GM12801 (cell line): ENCODE results near the gene HRH2.

Experiments used
- TF ChIP-seq, protein P1 (sequence below): IDR thresholded peaks from one replicate; pipeline ENCODE4 v1.5.1; 2011; ENCODE audit warnings: control low read depth; ENCODE audit not compliant: insufficient read length; ENCODE audit errors: extremely low read depth

HRH2 gene

GRCh38 chr5:175659546-175660253 lies 1.8 kb downstream of the HRH2 start:
- TF ChIP-seq, protein P1, sequence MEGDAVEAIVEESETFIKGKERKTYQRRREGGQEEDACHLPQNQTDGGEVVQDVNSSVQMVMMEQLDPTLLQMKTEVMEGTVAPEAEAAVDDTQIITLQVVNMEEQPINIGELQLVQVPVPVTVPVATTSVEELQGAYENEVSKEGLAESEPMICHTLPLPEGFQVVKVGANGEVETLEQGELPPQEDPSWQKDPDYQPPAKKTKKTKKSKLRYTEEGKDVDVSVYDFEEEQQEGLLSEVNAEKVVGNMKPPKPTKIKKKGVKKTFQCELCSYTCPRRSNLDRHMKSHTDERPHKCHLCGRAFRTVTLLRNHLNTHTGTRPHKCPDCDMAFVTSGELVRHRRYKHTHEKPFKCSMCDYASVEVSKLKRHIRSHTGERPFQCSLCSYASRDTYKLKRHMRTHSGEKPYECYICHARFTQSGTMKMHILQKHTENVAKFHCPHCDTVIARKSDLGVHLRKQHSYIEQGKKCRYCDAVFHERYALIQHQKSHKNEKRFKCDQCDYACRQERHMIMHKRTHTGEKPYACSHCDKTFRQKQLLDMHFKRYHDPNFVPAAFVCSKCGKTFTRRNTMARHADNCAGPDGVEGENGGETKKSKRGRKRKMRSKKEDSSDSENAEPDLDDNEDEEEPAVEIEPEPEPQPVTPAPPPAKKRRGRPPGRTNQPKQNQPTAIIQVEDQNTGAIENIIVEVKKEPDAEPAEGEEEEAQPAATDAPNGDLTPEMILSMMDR = no peak

- TF ChIP-seq, protein P1 = no peak
Measured at GRCh38 chr5:175663186-175664184, 5.6 kb downstream of the HRH2 start.

GRCh38 chr5:175664723-175665122 lies 6.9 kb downstream of the HRH2 start:
- TF ChIP-seq, protein P1 = no peak

DNA sequence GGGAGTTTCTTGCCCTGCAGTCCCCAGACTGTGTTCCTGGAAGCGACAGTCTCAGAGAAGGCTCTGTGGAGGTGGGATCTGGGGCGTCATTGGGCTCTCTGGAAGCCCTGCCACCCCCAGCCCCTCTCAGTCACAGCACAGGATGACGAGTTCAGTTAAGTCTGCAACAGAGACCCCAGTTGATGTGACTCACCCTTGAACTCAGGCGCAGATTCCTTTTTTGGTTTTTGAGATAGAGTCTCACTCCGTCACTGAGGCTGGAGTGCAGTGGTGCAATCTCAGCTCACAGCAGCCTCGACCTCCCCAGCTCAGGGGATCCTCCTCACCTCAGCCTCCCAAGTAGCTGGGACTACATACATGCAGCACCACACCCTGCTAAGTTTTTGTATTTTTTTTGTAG lies 8.3 kb downstream of the HRH2 start:
- TF ChIP-seq, protein P1 = no peak

GRCh38 chr5:175668006-175668405 lies 10.1 kb downstream of the HRH2 start:
- TF ChIP-seq, protein P1 = no peak

DNA sequence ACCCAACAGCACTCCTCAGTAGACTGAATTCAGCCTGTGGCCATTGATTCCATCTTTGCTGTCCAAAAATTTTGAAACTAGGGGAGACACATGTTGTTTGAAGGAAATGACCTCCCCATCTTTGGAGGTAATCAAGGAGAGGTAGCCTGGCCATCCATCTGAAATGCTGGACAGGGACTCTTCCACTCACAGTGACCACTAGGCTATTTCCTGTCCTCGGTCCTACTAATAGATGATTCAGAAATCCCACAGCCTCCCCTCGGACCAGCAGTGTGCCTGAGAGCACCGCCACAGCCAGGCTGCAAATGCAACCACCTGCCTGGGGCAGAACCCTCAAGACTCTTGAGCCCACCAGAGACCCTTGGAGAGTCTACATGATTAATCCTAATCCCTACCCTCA lies 12.5 kb downstream of the HRH2 start:
- TF ChIP-seq, protein P1 = no peak

- TF ChIP-seq, protein P1 = no peak
Measured at GRCh38 chr5:175671013-175671412, 13.1 kb downstream of the HRH2 start.
